GM19455 (cell line): Measurements from ENCODE around the gene TMEM144.

Experiments
- ATAC-seq: cut with Tn5 transposase; IDR thresholded peaks from one replicate; pipeline ENCODE4 v1.9.1; 2021; ENCODE audit not compliant: unreplicated experiment

The TMEM144 gene

GRCh38 chr4:158209825-158210807 lies at the start of gene TMEM144:
TSS of gene TMEM144 (plus strand) at chr4:158210486. CDS start at chr4:158212668, 2,182 bp downstream.
- ATAC-seq = peak; percentile 73

- no peak for ATAC-seq
These were observed 48.5 kb upstream of the TMEM144 start for GRCh38 chr4:158161551-158162354.

GRCh38 chr4:158162631-158163030 lies 47.7 kb upstream of the TMEM144 start:
- ATAC-seq = no peak

GRCh38 chr4:158163941-158164767 lies 46.1 kb upstream of the TMEM144 start:
- ATAC-seq = no peak

GRCh38 chr4:158164768-158165213 lies 45.5 kb upstream of the TMEM144 start:
- ATAC-seq = no peak

GRCh38 chr4:158166701-158167100 lies 43.6 kb upstream of the TMEM144 start:
- ATAC-seq = no peak

- ATAC-seq = no peak
These were observed 41.7 kb upstream of the TMEM144 start for GRCh38 chr4:158168606-158169005.

- no peak for ATAC-seq
These were observed 40.8 kb upstream of the TMEM144 start for GRCh38 chr4:158169506-158169905.

- ATAC-seq = no peak
These were observed 40.2 kb upstream of the TMEM144 start for GRCh38 chr4:158169931-158170690.

GRCh38 chr4:158170691-158171561 lies 39.4 kb upstream of the TMEM144 start:
- ATAC-seq = no peak

GRCh38 chr4:158172261-158173258 lies 37.7 kb upstream of the TMEM144 start, which contains the start of gene GASK1B:
TSS of gene GASK1B (minus strand) at chr4:158173025. CDS start at chr4:158171375, 1,650 bp downstream.
- ATAC-seq = no peak

GRCh38 chr4:158176108-158176507 lies 34.2 kb upstream of the TMEM144 start:
- ATAC-seq = no peak

- ATAC-seq = no peak
These were observed 33.5 kb upstream of the TMEM144 start for GRCh38 chr4:158176776-158177175.

- no peak for ATAC-seq
These were observed 30.8 kb upstream of the TMEM144 start for GRCh38 chr4:158179465-158179864.

GRCh38 chr4:158181906-158182305 lies 28.4 kb upstream of the TMEM144 start:
- no peak for ATAC-seq

- no peak for ATAC-seq
These were observed 27.6 kb upstream of the TMEM144 start for GRCh38 chr4:158182736-158183135.

GRCh38 chr4:158186815-158187214 lies 23.5 kb upstream of the TMEM144 start:
- no peak for ATAC-seq

GRCh38 chr4:158189422-158189821 lies 20.9 kb upstream of the TMEM144 start:
- no peak for ATAC-seq
